ENCODE results near the gene TMEM63B. TPM values are rescaled to one million over a fixed set of nuclear protein-coding genes. Genes with fewer than 3 reads are reported as not detected.

TMEM63B gene
- total RNA-seq, 1 donor from 2014 or later, result 36.2 TPM

GRCh38 chr6:44133003-44133931 lies 5.9 kb downstream of the TMEM63B start:
- no peak for TF ChIP-seq CTCF (IDR thresholded peaks at IDR 0.05)
- Mint-ChIP-seq H3K36me3 (ENCODE audit: unreplicated experiment) (peaks cover 19% of the 10 kb centered on the region), H3K27ac (ENCODE audit: unreplicated experiment) (peak overlapping the region; percentile 84), H3K4me3 (ENCODE audit: unreplicated experiment) (peak overlapping the region; percentile 46), H3K4me1 (ENCODE audit: unreplicated experiment) (peaks cover 31% of the 10 kb centered on the region), H3K9me3 (ENCODE audit: unreplicated experiment) (no peaks in the 10 kb centered on the region), H3K27me3 (ENCODE audit: unreplicated experiment) (no peaks in the 10 kb centered on the region)
- DNase-seq (ENCODE audit: extremely low spot score, unreplicated experiment), result peak; percentile 91

- Mint-ChIP-seq H3K9me3 (ENCODE audit: unreplicated experiment) (no peaks in the 10 kb centered on the region), H3K27ac (ENCODE audit: unreplicated experiment) (peak overlapping the region; percentile 84), H3K4me3 (ENCODE audit: unreplicated experiment) (no peak overlapping the region), H3K27me3 (ENCODE audit: unreplicated experiment) (no peaks in the 10 kb centered on the region), H3K36me3 (ENCODE audit: unreplicated experiment) (peaks cover 22% of the 10 kb centered on the region), H3K4me1 (ENCODE audit: unreplicated experiment) (peaks cover 25% of the 10 kb centered on the region)
- DNase-seq (ENCODE audit: extremely low spot score, unreplicated experiment), result no peak
- no peak for TF ChIP-seq CTCF (IDR thresholded peaks at IDR 0.05)
Measured at GRCh38 chr6:44133981-44134711, 6.8 kb downstream of the TMEM63B start.

- no peak for DNase-seq (ENCODE audit: extremely low spot score, unreplicated experiment)
- H3K4me1 Mint-ChIP-seq (ENCODE audit: unreplicated experiment), result peaks cover 21% of the 10 kb centered on the region
- H3K9me3 Mint-ChIP-seq (ENCODE audit: unreplicated experiment), result no peaks in the 10 kb centered on the region
- no peak for TF ChIP-seq CTCF (IDR thresholded peaks at IDR 0.05)
- no peaks in the 10 kb centered on the region for H3K27me3 Mint-ChIP-seq (ENCODE audit: unreplicated experiment)
- H3K27ac Mint-ChIP-seq (ENCODE audit: unreplicated experiment), result no peak overlapping the region
- H3K4me3 Mint-ChIP-seq (ENCODE audit: unreplicated experiment), result no peak overlapping the region
- peaks cover 29% of the 10 kb centered on the region for H3K36me3 Mint-ChIP-seq (ENCODE audit: unreplicated experiment)
Measured at GRCh38 chr6:44135173-44135758, 7.9 kb downstream of the TMEM63B start.

GRCh38 chr6:44135875-44136274 lies 8.5 kb downstream of the TMEM63B start:
- peaks cover 21% of the 10 kb centered on the region for H3K4me1 Mint-ChIP-seq (ENCODE audit: unreplicated experiment)
- H3K4me3 Mint-ChIP-seq (ENCODE audit: unreplicated experiment), result no peak overlapping the region
- DNase-seq (ENCODE audit: extremely low spot score, unreplicated experiment), result no peak
- TF ChIP-seq CTCF (IDR thresholded peaks at IDR 0.05), result no peak
- H3K36me3 Mint-ChIP-seq (ENCODE audit: unreplicated experiment), result peaks cover 34% of the 10 kb centered on the region
- no peaks in the 10 kb centered on the region for H3K9me3 Mint-ChIP-seq (ENCODE audit: unreplicated experiment)
- no peak overlapping the region for H3K27ac Mint-ChIP-seq (ENCODE audit: unreplicated experiment)
- H3K27me3 Mint-ChIP-seq (ENCODE audit: unreplicated experiment), result no peaks in the 10 kb centered on the region
